GM11168 (cell line): ENCODE results near the gene MLLT1.

Experiments
- in situ Hi-C: fragments of 300-500 bp; cut with MboI; formaldehyde crosslinking; loops from one replicate; pipeline ENCODE4 v1.12.0; 2022; ENCODE audit warnings: low sequenced_read_pairs; ENCODE audit not compliant: unreplicated experiment

MLLT1 gene

GRCh38 chr19:6185093-6185834 lies 94.5 kb downstream of the MLLT1 start:
- in situ Hi-C loops: no loop called here

GRCh38 chr19:6181119-6181518 lies 98.7 kb downstream of the MLLT1 start:
- in situ Hi-C loops: no loop called here

GRCh38 chr19:6173190-6173589 lies 106.6 kb downstream of the MLLT1 start:
- in situ Hi-C loops: no loop called here

GRCh38 chr19:6172074-6172863 lies 107.5 kb downstream of the MLLT1 start:
- in situ Hi-C loops: no loop called here

- in situ Hi-C loops: no loop called here
Measured at GRCh38 chr19:6167115-6167514, 112.7 kb downstream of the MLLT1 start.

GRCh38 chr19:6164906-6165531 lies 114.8 kb downstream of the MLLT1 start:
- in situ Hi-C loops: no loop called here

- in situ Hi-C loops: no loop called here
Measured at GRCh38 chr19:6161271-6161850, 118.4 kb downstream of the MLLT1 start.
